H9 (cell line): ENCODE results near the gene SPOP. TPM values are rescaled to one million over a fixed set of nuclear protein-coding genes. Genes with fewer than 3 reads are reported as not detected.

ENCODE experiments used
- DNase-seq: peaks from one replicate; pipeline ENCODE4 v3.0.0-alpha.2; 2017
- H2AFZ ChIP-seq: one replicate; pipeline ENCODE4 v1.6.1; 2013; ENCODE audit warnings: mild to moderate bottlenecking, low read length, control low read depth, moderate library complexity
- H2AK5ac ChIP-seq: 2 replicates; pipeline ENCODE4 v1.6.1; 2013; ENCODE audit warnings: low read length, control low read depth, mixed read lengths; ENCODE audit not compliant: insufficient read length
- H2BK120ac ChIP-seq: one replicate; pipeline ENCODE4 v1.6.1; 2013; ENCODE audit warnings: low read depth, mild to moderate bottlenecking, low read length, control low read depth, inconsistent platforms; ENCODE audit not compliant: poor library complexity, severe bottlenecking
- H2BK12ac ChIP-seq: 2 replicates; pipeline ENCODE4 v1.6.1; 2013; ENCODE audit warnings: low read length, control low read depth, mixed read lengths, low read depth; ENCODE audit not compliant: insufficient read length
- H2BK15ac ChIP-seq: 2 replicates; pipeline ENCODE4 v1.6.1; 2013; ENCODE audit warnings: low read depth, low read length, control low read depth
- H2BK20ac ChIP-seq: one replicate; pipeline ENCODE4 v1.6.1; 2013; ENCODE audit warnings: low read depth, mild to moderate bottlenecking, low read length, control low read depth, inconsistent platforms; ENCODE audit not compliant: poor library complexity, severe bottlenecking
- H2BK5ac ChIP-seq: 2 replicates; pipeline ENCODE4 v1.6.1; 2013; ENCODE audit warnings: low read length, control low read depth, mixed read lengths; ENCODE audit not compliant: insufficient read length
- H3K14ac ChIP-seq: 2 replicates; pipeline ENCODE4 v1.6.1; 2013; ENCODE audit warnings: low read length, control low read depth; ENCODE audit not compliant: insufficient read depth
- H3K18ac ChIP-seq: 2 replicates; pipeline ENCODE4 v1.6.1; 2013; ENCODE audit warnings: low read depth, mild to moderate bottlenecking, mixed read lengths, low read length, control low read depth; ENCODE audit not compliant: insufficient read length
- H3K23ac ChIP-seq: 2 replicates; pipeline ENCODE4 v1.6.1; 2013; ENCODE audit warnings: low read length, control low read depth, mixed read lengths, low read depth; ENCODE audit not compliant: insufficient read length
- H3K23me2 ChIP-seq: 2 replicates; pipeline ENCODE4 v1.6.1; 2013; ENCODE audit warnings: low read depth, mild to moderate bottlenecking, mixed read lengths, low read length, control low read depth; ENCODE audit not compliant: insufficient read length, poor library complexity, severe bottlenecking
- H3K27ac ChIP-seq: 2 replicates; pipeline ENCODE4 v1.5.1; 2013; ENCODE audit warnings: low read length, control low read depth, mixed read lengths, low read depth; ENCODE audit not compliant: insufficient read length
- H3K27me3 ChIP-seq: 2 replicates; pipeline ENCODE4 v1.6.1; 2013; ENCODE audit warnings: low read length, control low read depth, inconsistent platforms; ENCODE audit not compliant: insufficient read depth
- H3K4ac ChIP-seq: 2 replicates; pipeline ENCODE4 v1.6.1; 2013; ENCODE audit warnings: low read depth, mild to moderate bottlenecking, control low read depth, inconsistent platforms, low read length, moderate library complexity
- H3K4me1 ChIP-seq: 2 replicates; pipeline ENCODE4 v1.6.1; 2013; ENCODE audit warnings: low read length, control low read depth, inconsistent platforms; ENCODE audit not compliant: insufficient read depth
- H3K4me2 ChIP-seq: 2 replicates; pipeline ENCODE4 v1.6.1; 2013; ENCODE audit warnings: low read length, control low read depth, mixed read lengths; ENCODE audit not compliant: insufficient read length, insufficient read depth
- H3K56ac ChIP-seq: 2 replicates; pipeline ENCODE4 v1.6.1; 2013; ENCODE audit warnings: low read depth, mild to moderate bottlenecking, mixed read lengths, low read length, control low read depth; ENCODE audit not compliant: insufficient read length
- H3K79me1 ChIP-seq: 2 replicates; pipeline ENCODE4 v1.6.1; 2013; ENCODE audit warnings: low read depth, mild to moderate bottlenecking, moderate library complexity, low read length, control low read depth, inconsistent platforms; ENCODE audit not compliant: insufficient read depth, poor library complexity, severe bottlenecking
- H3K79me2 ChIP-seq: 2 replicates; pipeline ENCODE4 v1.6.1; 2013; ENCODE audit warnings: low read length, control low read depth, inconsistent platforms; ENCODE audit not compliant: insufficient read depth
- H3K9ac ChIP-seq: 2 replicates; pipeline ENCODE4 v1.6.1; 2013; ENCODE audit warnings: low read length, control low read depth, mixed read lengths; ENCODE audit not compliant: insufficient read length; ENCODE audit errors: extremely low read depth
- H3K9me3 ChIP-seq: one replicate; pipeline ENCODE4 v1.6.1; 2013; ENCODE audit warnings: low read depth, low read length, inconsistent platforms; ENCODE audit not compliant: control insufficient read depth
- H3T11ph ChIP-seq: one replicate; pipeline ENCODE4 v1.6.1; 2013; ENCODE audit warnings: mild to moderate bottlenecking, low read length, control low read depth, inconsistent platforms
- H4K20me1 ChIP-seq: one replicate; pipeline ENCODE4 v1.6.1; 2013; ENCODE audit not compliant: control insufficient read depth, insufficient read length, insufficient read depth
- H4K5ac ChIP-seq: 2 replicates; pipeline ENCODE4 v1.6.1; 2013; ENCODE audit warnings: low read depth, mild to moderate bottlenecking, mixed read lengths, low read length, control low read depth; ENCODE audit not compliant: insufficient read length
- H4K8ac ChIP-seq: replicated peaks from 2 replicates; pipeline ENCODE4 v1.6.1; 2013; ENCODE audit warnings: low read length, control low read depth, mixed read lengths, low read depth; ENCODE audit not compliant: insufficient read length
- H4K91ac ChIP-seq: 2 replicates; pipeline ENCODE4 v1.6.1; 2013; ENCODE audit warnings: low read depth, mild to moderate bottlenecking, moderate library complexity, mixed read lengths, low read length, control low read depth; ENCODE audit not compliant: insufficient read length
- H3K27ac Mint-ChIP-seq, 3 experiments: 2 replicates in 2 of 3; 3 replicates in 1 of 3; pipeline ENCODE4 v1.8.0; 2020 to 2021; ENCODE audit warnings: mixed read lengths in 3 of 3, mild to moderate bottlenecking in 1 of 3, moderate library complexity in 1 of 3
- H3K27me3 Mint-ChIP-seq: 2 replicates; pipeline ENCODE4 v1.8.0; 2021; ENCODE audit warnings: low read depth, mild to moderate bottlenecking, moderate library complexity, mixed read lengths
- H3K36me3 Mint-ChIP-seq, 3 experiments: 2 replicates in 2 of 3; 3 replicates in 1 of 3; pipeline ENCODE4 v1.8.0; 2020 to 2021; ENCODE audit warnings: low read depth in 3 of 3, mixed read lengths in 3 of 3; ENCODE audit not compliant: insufficient read depth in 1 of 3
- H3K4me1 Mint-ChIP-seq, 2 experiments: 2 replicates each; pipeline ENCODE4 v1.8.0; 2020; ENCODE audit warnings: mixed read lengths in 2 of 2
- H3K4me3 Mint-ChIP-seq, 2 experiments: 2 replicates in 1 of 2; 3 replicates in 1 of 2; pipeline ENCODE4 v1.8.0; 2020 to 2021; ENCODE audit warnings: mild to moderate bottlenecking in 2 of 2, mixed read lengths in 2 of 2, moderate library complexity in 1 of 2
- H3K9me3 Mint-ChIP-seq, 2 experiments: 2 replicates in 1 of 2; 3 replicates in 1 of 2; pipeline ENCODE4 v1.8.0; 2020; ENCODE audit warnings: mild to moderate bottlenecking in 2 of 2, mixed read lengths in 2 of 2, moderate library complexity in 1 of 2
- WGBS: extraction: QIAGEN DNeasy Blood & Tissue Kit; methylation state at CpG from one replicate; pipeline ENCODE4 v1.1.7; 2013; ENCODE audit warnings: missing lambda C conversion rate, low lambda C conversion rate, mixed read lengths; ENCODE audit not compliant: insufficient read length; ENCODE audit errors: extremely low coverage; 5-methylcytosine and 5-hydroxymethylcytosine counted together
- total RNA-seq: library from RNA; stranded (reverse); gene quantifications from 2 replicates; pipeline ENCODE4 v1.2.1, GENCODE V29; 2021
- TF ChIP-seq, protein P1 (sequence below): fragments of 200-600 bp; sonication (generic); conservative IDR thresholded peaks from 3 replicates; pipeline ENCODE4 v1.8.0; 2021; ENCODE audit warnings: antibody characterized with exemption, mild to moderate bottlenecking

SPOP gene
- total RNA-seq, 1 experiment from 2014 or later = 33.7 TPM

DNA sequence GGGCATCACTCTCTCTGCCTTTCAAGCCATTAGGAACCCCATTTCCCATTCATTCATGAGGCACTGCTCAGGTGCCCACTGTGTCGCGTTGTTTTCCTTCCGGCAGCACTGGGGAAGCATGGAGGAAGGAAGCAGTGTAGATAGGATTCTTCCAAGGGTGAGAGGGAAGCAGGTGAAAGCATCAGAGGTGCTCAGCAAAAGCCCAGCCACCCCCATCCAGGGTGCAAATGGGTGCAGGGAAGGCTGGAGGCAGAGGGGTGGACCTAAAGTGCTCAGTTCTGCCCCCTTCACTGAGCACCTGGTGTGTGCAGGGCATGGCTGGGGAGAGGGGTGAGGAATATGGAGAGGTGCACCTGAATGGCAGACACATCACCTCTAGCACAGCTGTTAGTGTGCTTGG lies 105.7 kb downstream of the SPOP start:
- H2BK5ac ChIP-seq = no peak overlapping the region
- H2BK120ac ChIP-seq = no peak overlapping the region
- H3K27ac ChIP-seq = no peak overlapping the region
- Mint-ChIP-seq H3K4me3 (no peak overlapping the region), H3K4me1 (peaks cover 17 to 45% of the 10 kb centered on the region in 2 experiments), H3K9me3 (no peaks in the 10 kb centered on the region; a peak in 1 of 5 replicates), H3K27ac (no peak overlapping the region), H3K27me3 (peaks cover 64% of the 10 kb centered on the region), H3K36me3 (no peaks in the 10 kb centered on the region)
- H4K8ac ChIP-seq = no peak overlapping the region
- H3K9me3 ChIP-seq = no peaks in the 10 kb centered on the region
- H2AFZ ChIP-seq = no peak overlapping the region
- TF ChIP-seq, protein P1, sequence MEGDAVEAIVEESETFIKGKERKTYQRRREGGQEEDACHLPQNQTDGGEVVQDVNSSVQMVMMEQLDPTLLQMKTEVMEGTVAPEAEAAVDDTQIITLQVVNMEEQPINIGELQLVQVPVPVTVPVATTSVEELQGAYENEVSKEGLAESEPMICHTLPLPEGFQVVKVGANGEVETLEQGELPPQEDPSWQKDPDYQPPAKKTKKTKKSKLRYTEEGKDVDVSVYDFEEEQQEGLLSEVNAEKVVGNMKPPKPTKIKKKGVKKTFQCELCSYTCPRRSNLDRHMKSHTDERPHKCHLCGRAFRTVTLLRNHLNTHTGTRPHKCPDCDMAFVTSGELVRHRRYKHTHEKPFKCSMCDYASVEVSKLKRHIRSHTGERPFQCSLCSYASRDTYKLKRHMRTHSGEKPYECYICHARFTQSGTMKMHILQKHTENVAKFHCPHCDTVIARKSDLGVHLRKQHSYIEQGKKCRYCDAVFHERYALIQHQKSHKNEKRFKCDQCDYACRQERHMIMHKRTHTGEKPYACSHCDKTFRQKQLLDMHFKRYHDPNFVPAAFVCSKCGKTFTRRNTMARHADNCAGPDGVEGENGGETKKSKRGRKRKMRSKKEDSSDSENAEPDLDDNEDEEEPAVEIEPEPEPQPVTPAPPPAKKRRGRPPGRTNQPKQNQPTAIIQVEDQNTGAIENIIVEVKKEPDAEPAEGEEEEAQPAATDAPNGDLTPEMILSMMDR = no peak
- H3K23me2 ChIP-seq = peaks cover 8% of the 10 kb centered on the region
- H4K20me1 ChIP-seq = no peaks in the 10 kb centered on the region
- no peak overlapping the region for H3K14ac ChIP-seq
- no peak overlapping the region for H4K91ac ChIP-seq
- DNase-seq = no peak
- H3K9ac ChIP-seq = no peak overlapping the region
- H4K5ac ChIP-seq = no peak overlapping the region
- H3K4me1 ChIP-seq = no peaks in the 10 kb centered on the region
- H3K4me2 ChIP-seq = no peak overlapping the region
- H3K18ac ChIP-seq = no peak overlapping the region
- H2BK12ac ChIP-seq = no peak overlapping the region
- H2BK20ac ChIP-seq = no peak overlapping the region
- no peak overlapping the region for H3K4ac ChIP-seq
- WGBS = no CpG with 5 or more reads among the region's 3 CpGs
- H3T11ph ChIP-seq = no peak overlapping the region
- no peaks in the 10 kb centered on the region; the same call in 1 of the 2 replicates for H3K27me3 ChIP-seq
- no peaks in the 10 kb centered on the region for H3K79me1 ChIP-seq
- no peak overlapping the region for H3K23ac ChIP-seq
- H2AK5ac ChIP-seq = no peak overlapping the region
- H3K56ac ChIP-seq = no peak overlapping the region
- no peak overlapping the region for H2BK15ac ChIP-seq
- H3K79me2 ChIP-seq = no peaks in the 10 kb centered on the region
